ENCODE measurements around the gene EPHA4.

GRCh38 chr2:221447310-221447709 is 124.8 kb downstream of the EPHA4 start:
- no peak for TF ChIP-seq CTCF (IDR thresholded peaks at IDR 0.05)
- no peak for TF ChIP-seq POLR2A (IDR thresholded peaks at IDR 0.05)
